Kidney capillary endothelial cell (primary cell): Measurements from ENCODE around the gene OPCML.

Experiments
- DNase-seq: peaks from one replicate; pipeline ENCODE4 v3.0.0-alpha.2; 2018; ENCODE audit warnings: low spot score

Gene OPCML

GRCh38 chr11:133541021-133541719, 8.9 kb upstream of the OPCML start:
- no peak for DNase-seq

GRCh38 chr11:133536198-133536597, 3.9 kb upstream of the OPCML start:
- DNase-seq: no peak

- DNase-seq: no peak
These were observed 904 bp upstream of the OPCML start for GRCh38 chr11:133533205-133533604.

- DNase-seq: no peak
These were observed 843 bp downstream of the OPCML start for GRCh38 chr11:133531458-133531857.

GRCh38 chr11:133530501-133530835, 1.8 kb downstream of the OPCML start:
- DNase-seq: no peak

GRCh38 chr11:133529807-133530500, 2.3 kb downstream of the OPCML start:
- no peak for DNase-seq

GRCh38 chr11:133526790-133527189, 5.5 kb downstream of the OPCML start:
- DNase-seq: no peak

- no peak for DNase-seq
These were observed 6.3 kb downstream of the OPCML start for GRCh38 chr11:133525976-133526375.

GRCh38 chr11:133524488-133524887, 7.8 kb downstream of the OPCML start:
- no peak for DNase-seq

- DNase-seq: no peak
These were observed 10.0 kb downstream of the OPCML start for GRCh38 chr11:133522344-133522743.

GRCh38 chr11:133521502-133521901, 10.8 kb downstream of the OPCML start:
- DNase-seq: no peak

GRCh38 chr11:133520707-133521106, 11.6 kb downstream of the OPCML start:
- DNase-seq: peak; percentile 20

GRCh38 chr11:133519560-133519959, 12.7 kb downstream of the OPCML start:
- DNase-seq: no peak

- DNase-seq: no peak
These were observed 13.5 kb downstream of the OPCML start for GRCh38 chr11:133518702-133519264.

GRCh38 chr11:133516845-133517244, 15.5 kb downstream of the OPCML start:
- DNase-seq: no peak

- peak; percentile 4 for DNase-seq
These were observed 17.2 kb downstream of the OPCML start for GRCh38 chr11:133515107-133515506.

GRCh38 chr11:133509924-133510697, 22.2 kb downstream of the OPCML start:
- DNase-seq: no peak

GRCh38 chr11:133508468-133508867, 23.8 kb downstream of the OPCML start:
- no peak for DNase-seq

- no peak for DNase-seq
These were observed 25.1 kb downstream of the OPCML start for GRCh38 chr11:133507185-133507584.

- DNase-seq: no peak
These were observed 25.7 kb downstream of the OPCML start for GRCh38 chr11:133506551-133507094.

GRCh38 chr11:133506023-133506422, 26.3 kb downstream of the OPCML start:
- no peak for DNase-seq

- DNase-seq: no peak
These were observed 27.4 kb downstream of the OPCML start for GRCh38 chr11:133504906-133505305.
